ENCODE measurements around the gene SUCLG1.

GRCh38 chr2:84481702-84482101 lies 22.6 kb upstream of the SUCLG1 start:
- TF ChIP-seq MAX (IDR thresholded peaks at IDR 0.05; ENCODE audit: low read depth) (no peak), REST (IDR thresholded peaks at IDR 0.05; ENCODE audit: low read depth, low read length) (no peak), CTCF (IDR thresholded peaks at IDR 0.05) (no peak), USF2 (IDR thresholded peaks at IDR 0.05; ENCODE audit: borderline replicate concordance, low read depth, low read length) (no peak), MXI1 (IDR thresholded peaks at IDR 0.05; ENCODE audit: low read depth, low read length) (no peak), RFX5 (IDR thresholded peaks at IDR 0.05; ENCODE audit: low read length) (no peak), SIN3A (IDR thresholded peaks at IDR 0.05; ENCODE audit: borderline replicate concordance, low read depth, low read length) (no peak), NFIC (IDR thresholded peaks at IDR 0.05; ENCODE audit: borderline replicate concordance) (no peak), GABPA (IDR thresholded peaks at IDR 0.05; ENCODE audit: low read depth) (no peak), FOXM1 (IDR thresholded peaks at IDR 0.05; ENCODE audit: low read depth) (no peak), NRF1 (IDR thresholded peaks at IDR 0.05; ENCODE audit: low read depth, low read length) (no peak), TAF1 (IDR thresholded peaks at IDR 0.05; ENCODE audit: borderline replicate concordance, low read depth, low read length) (no peak)

Data from SK-N-SH (cell line).